Measurements from ENCODE around the gene AGXT. TPM values are rescaled to one million over a fixed set of nuclear protein-coding genes. Genes with fewer than 3 reads are reported as not detected.

AGXT gene
- polyA plus RNA-seq, 3 donors, result 0.34 to 0.80 (median 0.39) TPM

DNA sequence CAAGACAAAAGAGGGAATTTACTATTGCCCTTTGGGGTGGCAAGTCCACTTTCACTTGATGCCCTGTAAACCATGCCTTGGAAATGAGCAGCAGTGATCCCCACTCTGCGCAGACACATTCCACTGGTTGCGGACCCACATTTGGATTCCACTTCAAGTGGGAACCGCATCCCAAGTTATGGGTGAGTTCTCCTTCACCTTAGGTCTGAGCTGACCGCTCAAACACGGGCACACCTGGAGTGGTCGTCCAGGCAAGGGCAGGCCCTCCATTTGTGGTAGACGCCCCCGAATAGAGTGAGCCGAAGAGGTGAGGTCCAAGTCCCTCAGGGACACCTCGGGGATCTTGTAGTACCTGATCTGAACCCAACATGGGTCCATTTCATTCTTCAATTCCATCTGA, 9.8 kb upstream of the AGXT start:
- WGBS, 3 donors, result 92 to 95% (median 93%) methylated on average over 10 of the region's 10 CpGs
- no peak overlapping the region for H3K27ac ChIP-seq (ENCODE audit: low read depth, low read length)

DNA sequence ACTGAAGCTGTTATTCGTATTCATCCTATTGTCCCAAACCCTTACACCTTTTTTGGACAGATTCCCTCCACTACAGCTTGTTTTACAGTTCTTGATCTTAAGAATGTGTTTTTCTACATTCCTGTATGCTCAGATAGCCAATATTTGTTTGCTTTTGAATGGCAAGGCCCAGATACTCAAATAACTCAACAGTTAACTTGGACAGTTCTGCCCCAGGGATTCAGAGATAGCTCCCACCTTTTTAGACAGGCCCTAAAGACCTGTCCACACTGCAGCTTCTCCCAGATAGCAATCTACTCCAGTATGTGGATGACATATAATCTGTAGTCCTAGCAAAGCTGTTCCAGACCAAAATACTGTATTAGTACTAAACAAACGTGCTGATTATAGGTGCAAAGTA, 7.1 kb upstream of the AGXT start:
- H3K27ac ChIP-seq (ENCODE audit: low read depth, low read length), result no peak overlapping the region
- WGBS, 3 donors, result 80 to 88% (median 85%) methylated on average over 2 of the region's 2 CpGs

DNA sequence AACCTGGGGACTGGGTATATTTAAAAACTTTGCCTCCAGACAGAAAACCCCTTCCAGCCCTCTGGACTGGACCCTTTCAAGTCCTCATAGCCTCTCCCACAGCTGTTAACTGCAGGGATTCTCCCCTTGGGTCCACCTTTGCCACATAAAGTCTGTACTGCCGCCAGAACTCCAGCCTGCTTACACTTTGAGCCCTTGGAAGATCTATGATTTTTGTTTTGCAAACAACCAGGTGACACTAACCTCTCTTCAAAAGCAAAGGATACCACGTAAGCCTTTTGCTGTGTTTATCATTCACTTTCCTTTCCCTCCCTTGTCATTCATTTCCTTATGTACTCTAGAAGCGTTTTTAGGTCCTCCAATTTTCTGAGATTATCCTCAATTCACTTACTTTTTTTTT, 4.1 kb upstream of the AGXT start:
- no peak overlapping the region for H3K27ac ChIP-seq (ENCODE audit: low read depth, low read length)
- WGBS, 3 donors, result 79 to 81% (median 80%) methylated on average over 3 of the region's 3 CpGs

DNA sequence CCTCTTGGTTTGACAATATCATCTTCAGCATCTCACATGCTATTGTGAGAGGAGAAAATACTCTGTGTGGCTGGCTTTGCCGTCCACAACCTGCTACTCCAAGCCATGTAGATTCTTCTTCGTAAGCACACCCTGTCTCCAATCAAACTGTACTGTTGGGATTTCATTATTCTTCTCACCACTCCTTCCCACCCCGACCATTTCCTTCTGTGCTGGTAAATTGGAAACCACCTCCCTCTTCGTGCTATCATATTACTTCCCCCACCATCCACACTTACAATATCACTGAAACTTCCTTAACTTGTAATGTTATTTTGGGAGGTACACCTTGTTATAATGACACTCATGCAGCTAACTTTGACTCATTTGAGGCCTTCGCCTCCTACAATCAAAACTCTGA, 3.2 kb upstream of the AGXT start:
- no peak overlapping the region for H3K27ac ChIP-seq (ENCODE audit: low read depth, low read length)

DNA sequence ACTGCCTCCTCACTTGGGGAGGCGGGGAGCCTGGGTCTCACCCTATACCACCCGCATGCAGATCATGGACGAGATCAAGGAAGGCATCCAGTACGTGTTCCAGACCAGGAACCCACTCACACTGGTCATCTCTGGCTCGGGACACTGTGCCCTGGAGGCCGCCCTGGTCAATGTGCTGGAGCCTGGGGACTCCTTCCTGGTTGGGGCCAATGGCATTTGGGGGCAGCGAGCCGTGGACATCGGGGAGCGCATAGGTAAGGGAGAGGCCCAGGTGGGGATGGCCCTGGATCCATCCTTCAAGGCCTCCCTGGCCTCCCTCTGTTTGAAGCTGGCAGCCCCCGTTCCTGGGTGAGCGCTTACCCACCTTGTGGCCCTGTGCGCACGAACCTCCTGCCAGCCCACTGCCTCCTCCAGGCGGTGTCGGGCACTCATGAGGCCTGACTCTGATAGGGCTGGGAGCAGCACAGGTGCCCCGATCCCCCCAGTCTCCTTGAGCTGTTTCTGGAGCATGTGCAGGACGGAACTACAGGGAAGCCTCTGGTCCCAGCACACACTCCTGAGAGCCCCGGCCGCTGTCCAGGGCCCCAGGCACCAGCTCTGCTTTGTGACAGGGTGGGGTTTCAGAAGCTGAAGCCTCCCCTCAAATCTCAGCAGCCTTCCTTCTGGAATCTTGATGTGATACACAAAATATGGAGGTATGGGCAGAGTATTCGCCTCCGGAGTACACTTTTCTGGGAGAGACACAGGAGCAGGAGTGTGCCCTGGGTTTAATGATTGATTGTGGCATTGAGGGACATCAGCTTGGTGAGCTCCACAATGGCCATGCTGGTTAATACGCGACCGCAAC, 708 bp downstream of the AGXT start:
- H3K27ac ChIP-seq (ENCODE audit: low read depth, low read length), result no peak overlapping the region
- WGBS, 3 donors, result 89 to 96% (median 89%) methylated on average over 25 of the region's 25 CpGs

More for the DNA sequence above, 3.2 kb upstream of the AGXT start:
- 58 to 85% (median 76%) methylated on average over 5 of the region's 5 CpGs for WGBS, 3 donors

DNA sequence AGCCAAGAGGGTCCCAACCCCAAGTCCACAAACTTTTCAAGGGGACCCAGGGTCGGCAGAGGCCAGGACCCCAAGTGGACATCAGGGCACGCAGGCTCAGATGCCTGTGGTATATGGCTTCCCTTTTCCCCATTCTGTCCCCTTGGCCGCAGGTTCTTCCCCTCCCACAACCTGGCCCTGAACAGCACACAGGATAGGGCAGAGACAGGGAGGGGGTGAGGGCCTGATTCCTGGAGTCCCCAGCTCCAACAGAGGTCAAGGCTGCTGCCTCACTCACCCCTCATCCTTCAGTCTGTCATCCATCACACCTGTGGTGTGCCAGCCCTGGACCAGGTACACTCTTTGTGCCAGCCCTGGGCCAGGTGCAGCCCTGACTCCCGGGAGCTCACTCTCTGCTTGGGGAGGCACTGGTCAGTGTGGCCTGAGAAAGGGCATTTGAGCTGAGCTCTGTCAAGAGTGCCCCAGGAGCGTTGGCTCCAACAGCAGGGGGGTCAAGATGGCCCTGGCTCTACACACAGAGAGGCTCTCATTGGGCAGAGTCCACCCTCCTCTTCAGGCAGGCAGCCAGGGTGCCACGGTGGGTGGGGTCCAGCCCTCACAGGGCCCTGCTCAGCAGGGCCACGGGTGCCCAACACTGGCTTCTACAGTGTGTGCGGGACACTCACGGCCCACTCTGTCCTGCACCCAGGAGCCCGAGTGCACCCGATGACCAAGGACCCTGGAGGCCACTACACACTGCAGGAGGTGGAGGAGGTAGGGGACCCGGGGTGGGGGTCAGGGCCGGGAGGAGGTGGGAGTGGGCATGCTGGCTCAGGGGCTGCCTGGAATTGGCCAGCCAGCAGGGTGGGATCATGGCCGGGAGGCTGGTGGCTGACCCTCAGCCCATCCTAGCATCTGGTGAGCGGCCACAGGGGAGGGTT, 1.6 kb downstream of the AGXT start:
- 84 to 90% (median 88%) methylated on average over 15 of the region's 15 CpGs for WGBS, 3 donors
- no peak overlapping the region for H3K27ac ChIP-seq (ENCODE audit: low read depth, low read length)

DNA sequence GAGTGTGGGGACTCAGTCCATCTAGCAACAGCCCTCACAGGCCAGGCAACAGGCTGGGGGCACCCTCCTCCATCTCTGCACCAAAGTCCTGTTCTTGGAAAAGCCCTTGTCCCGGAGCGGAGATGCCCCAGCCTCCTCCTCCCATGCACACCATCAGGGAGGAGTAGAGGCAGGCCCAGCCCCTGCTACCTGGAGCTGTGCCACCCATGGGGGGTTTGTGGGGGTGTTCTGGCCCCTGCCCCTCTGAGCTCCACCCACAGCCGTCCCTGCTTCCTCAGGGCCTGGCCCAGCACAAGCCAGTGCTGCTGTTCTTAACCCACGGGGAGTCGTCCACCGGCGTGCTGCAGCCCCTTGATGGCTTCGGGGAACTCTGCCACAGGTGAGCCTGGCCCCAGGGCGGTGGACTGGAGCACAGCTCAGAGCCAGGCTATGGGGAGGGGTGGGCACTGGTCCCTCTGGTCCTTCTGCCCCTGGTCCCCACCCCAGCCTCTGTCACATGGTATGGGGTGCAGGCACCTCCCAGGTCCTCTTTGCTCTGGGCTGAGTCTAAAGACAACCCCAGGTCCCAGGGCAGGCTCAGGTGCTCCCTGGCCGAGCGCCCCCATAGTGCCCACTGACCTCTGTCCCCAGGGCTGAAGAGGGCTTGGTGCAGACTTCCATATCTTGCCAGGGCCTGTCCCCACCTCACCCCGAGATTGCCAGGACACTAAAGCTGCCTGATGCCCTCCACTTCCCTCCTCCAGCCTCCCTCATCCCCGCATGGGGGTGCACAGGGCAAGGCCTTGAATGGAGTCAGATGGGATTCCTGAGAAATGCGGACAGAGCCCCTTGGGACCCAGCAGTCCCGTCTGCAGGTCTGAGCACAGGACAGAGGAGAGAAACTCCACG, 2.7 kb downstream of the AGXT start:
- WGBS, 3 donors, result 84 to 88% (median 85%) methylated on average over 14 to 16 of the region's 16 CpGs
- H3K27ac ChIP-seq (ENCODE audit: low read depth, low read length), result no peak overlapping the region

DNA sequence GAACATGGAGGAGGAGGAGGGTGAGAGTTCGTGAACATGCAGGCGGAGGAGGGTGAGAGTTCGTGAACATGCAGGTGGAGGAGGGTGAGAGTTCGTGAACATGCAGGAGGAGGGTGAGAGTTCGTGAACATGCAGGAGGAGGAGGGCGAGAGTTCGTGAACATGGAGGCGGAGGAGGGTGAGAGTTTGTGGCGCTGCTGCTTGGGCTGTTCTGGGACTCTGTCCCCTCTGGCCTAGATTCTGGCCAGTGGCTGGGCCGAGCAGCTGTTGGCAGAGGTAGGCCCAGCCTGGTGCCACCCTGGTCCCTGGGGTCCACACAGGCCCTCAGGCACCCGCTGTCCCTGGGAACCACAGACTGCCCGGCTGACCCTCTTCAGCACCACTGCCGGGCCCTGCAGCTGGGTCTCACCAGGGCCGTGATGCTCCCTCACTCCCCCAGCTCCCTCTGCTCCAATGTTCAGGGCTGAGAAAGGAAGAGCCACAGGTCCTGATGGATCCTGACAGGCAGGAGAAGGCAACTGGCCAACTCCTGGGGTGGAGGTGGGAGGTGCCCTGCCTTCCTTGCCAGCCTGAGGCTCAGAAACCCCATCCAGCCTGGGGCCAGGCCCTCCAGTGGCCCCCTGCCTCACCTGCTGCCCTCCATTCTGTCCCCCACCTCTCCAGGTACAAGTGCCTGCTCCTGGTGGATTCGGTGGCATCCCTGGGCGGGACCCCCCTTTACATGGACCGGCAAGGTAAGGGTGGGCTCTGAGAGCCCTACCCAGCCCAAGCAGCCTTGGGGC, 3.9 kb downstream of the AGXT start:
- no peak overlapping the region for H3K27ac ChIP-seq (ENCODE audit: low read depth, low read length)
- 77 to 89% (median 82%) methylated on average over 17 of the region's 17 CpGs for WGBS, 3 donors

DNA sequence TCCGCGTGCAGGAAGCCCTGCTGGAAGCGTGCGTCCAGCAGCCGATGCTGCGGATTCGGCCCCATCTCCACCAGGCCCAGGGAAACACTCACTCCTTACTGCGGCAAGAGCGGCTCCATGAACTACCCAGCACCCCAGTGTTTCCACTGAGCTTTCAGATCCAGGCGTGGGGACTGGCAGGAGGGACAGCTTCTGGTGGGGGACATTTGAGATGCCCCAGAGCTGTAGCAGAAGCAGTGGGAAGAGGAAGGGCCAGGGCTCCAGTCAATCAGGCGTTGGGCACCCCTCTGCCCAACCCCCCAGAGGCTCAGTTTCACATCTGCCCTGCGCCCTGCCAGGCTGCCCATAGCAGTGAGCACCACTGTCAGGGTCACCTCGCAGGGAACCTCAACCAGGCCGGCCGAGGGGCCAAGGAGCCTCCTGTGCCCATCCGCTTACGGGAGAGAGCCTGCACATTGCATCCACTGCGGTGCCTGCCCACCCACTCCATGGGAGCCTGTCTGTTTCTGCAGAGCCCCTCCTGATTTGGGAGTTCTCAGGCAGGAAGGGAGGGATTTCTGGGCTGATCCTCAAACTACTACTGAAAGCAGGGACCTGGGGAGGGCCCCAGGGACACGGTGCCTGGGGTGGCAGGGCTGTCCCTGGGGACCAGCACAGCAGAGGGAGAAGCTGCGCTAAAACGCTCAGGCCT, 4.6 kb downstream of the AGXT start:
- no peak overlapping the region for H3K27ac ChIP-seq (ENCODE audit: low read depth, low read length)
- 88 to 94% (median 92%) methylated on average over 20 to 21 of the region's 21 CpGs for WGBS, 3 donors

DNA sequence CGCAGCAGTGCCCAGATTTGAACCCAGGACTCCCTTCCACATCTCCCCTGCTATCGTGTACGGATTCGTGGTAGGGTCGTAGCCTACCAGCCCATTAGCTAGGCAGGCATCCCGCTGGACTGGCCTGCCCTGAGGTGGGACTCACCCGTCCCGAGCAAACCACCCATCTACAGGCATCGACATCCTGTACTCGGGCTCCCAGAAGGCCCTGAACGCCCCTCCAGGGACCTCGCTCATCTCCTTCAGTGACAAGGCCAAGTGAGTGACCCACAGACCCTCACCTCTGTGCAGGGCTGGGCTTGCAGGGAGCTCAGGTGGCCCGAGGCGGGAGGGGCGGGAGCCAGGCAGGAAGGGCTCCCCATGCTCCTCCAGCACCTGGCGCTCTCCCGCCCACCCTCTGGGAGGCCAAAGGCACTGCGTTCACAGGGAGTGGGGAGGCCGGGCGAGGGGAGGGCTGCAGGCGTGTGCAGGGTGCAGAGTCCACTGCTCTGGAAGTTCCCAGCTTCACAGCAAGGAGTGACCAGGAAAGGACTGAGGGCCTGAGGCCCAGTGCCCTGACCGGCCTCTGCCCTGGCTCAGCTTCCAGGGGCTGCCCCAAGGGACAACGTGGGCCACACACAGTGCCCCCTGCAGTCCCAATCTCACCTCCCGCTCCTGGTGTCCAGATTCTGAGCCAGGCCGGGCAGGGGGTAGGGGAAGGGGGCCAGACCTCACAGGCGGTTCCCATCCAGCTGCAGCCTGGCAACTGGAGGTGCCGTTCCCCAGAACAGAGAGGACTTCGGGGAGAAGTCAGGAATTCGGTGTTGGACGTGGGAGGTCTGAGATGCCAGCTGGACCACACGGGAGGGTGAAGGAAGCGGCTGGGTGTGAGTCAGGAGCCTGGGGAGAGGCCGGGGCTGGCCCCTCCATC, 5.4 kb downstream of the AGXT start:
- 69 to 80% (median 77%) methylated on average over 31 to 33 of the region's 33 CpGs for WGBS, 3 donors
- H3K27ac ChIP-seq (ENCODE audit: low read depth, low read length), result no peak overlapping the region

DNA sequence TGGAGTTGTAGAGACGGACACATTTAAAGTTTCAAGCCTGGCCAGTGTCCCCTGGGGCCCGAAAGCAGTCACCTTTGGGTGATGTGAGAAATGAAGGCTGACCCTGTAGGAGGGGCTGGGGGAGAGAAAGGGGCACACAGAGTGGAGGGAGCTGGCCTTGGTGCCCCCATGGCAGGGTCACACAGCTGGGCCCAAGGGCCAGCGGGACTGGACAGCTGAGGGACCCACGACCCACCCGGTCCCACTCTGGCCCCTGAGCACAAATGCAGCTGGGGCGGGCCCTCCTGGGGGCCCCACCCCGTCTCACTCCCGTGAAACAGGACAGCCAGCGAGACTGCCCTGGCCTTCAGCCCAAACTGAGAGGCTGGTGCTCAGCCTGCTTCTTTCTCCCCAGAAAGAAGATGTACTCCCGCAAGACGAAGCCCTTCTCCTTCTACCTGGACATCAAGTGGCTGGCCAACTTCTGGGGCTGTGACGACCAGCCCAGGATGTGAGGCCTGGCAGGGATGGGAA, 6.1 kb downstream of the AGXT start:
- 84 to 95% (median 91%) methylated on average over 11 to 12 of the region's 12 CpGs for WGBS, 3 donors
- H3K27ac ChIP-seq (ENCODE audit: low read depth, low read length), result no peak overlapping the region

DNA sequence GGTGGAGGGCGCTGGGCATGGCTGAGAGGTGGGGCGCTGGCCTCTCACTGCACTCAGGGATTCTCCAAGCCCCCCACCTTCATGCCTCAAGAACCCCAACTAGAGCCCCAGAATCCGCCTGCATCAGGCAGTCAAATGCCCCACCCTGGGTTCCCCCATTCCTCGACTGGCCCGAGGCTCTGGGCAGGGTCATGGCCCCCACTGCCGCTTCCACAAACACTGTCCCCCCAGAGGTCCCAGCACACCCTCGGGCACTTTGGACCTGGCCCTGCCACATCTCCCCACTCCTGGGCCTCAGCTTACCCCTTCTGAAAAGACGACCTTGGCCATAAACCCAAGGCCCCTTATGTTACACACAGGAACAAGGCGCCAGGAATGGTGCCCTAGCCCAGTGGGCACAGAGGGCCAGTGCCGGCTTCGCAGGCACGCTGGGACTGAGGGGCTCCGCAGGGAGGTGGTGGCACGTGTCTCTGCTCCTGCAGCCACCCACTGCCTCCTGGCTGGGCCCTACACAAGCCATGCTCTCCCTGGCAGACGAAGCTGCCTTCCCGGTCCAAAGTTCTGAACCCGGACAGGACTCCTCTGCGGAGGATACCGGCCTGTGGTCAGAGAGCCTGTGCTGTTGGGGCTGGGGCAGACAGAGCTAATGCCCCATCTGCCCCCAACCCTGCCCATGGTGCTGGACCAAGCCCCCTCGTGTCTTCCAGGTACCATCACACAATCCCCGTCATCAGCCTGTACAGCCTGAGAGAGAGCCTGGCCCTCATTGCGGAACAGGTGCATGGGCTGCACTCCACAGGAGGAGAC, 6.8 kb downstream of the AGXT start:
- WGBS, 3 donors, result 93 to 97% (median 94%) methylated on average over 22 of the region's 22 CpGs
- no peak overlapping the region for H3K27ac ChIP-seq (ENCODE audit: low read depth, low read length)

DNA sequence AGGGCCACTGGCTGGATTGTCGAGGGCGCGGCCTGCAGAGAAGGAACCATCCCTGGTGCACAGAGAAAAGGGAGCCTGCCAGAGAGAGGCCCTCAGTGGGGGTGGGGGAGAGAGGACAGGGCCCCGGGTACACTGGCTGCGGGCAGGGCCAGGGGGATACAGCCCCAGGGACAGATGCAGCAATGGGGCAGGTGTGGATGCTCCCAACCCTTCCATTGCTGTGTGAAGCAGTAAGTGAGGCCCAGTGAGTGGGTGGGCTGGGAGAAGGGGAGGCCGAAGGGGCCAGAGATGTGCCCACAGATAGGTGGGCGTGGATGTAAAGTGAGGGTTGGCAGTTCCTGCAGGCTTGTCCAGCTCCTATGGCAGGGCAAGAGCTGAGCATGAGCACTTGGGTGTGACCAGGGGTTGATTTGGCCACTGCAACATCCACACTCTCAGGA, 7.4 kb downstream of the AGXT start:
- WGBS, 3 donors, result 63 to 76% (median 74%) methylated on average over 7 of the region's 7 CpGs
- H3K27ac ChIP-seq (ENCODE audit: low read depth, low read length), result no peak overlapping the region

DNA sequence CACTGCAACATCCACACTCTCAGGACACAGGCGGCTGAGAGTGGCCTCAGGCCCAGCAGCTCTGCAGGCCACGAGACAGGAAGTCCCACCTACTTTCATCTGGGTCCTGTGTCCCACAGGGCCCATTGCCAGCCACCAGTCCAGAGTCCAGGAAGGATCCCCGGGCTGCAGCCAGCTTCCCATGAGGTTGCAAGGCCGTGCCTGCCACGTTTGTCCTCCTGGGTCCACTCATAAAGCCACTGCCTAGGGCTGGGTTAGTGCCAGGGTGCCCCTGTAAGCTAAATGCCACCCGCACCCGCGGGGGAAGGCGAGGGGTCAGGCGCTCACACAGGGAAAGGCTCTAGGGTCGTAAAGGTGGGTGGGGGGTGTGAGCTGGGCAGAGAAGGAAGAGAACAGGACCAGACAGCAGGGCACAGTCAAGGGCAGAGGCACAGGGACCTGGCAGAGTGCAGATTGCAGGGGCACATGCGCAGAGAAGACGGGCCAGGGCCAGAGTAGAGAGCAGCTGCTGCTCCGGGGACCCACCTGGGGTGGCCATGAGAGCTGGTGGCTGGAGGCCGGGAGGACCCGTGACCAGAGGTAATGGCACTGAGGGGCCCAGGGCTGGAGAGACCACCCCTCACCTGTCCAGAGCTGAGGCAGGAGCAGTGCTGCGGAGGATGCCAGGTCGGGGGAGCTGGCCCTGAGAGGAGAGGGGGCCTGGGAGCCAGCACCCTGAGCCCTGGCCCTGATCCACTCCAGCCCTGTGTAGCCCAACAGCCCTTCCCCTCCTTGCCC, 8.0 kb downstream of the AGXT start:
- H3K27ac ChIP-seq (ENCODE audit: low read depth, low read length), result no peak overlapping the region
- 72 to 74% (median 72%) methylated on average over 18 of the region's 18 CpGs for WGBS, 3 donors

Measured in adipose tissue (tissue), 3 donors.